Ishikawa (cell line): ENCODE results near the gene GSDMA.
A peak's percentile ranks its signal among the peaks of the same experiment; 100 is the strongest.

Experiments used
- CEBPB ChIP-seq: IDR thresholded peaks from 2 replicates; pipeline ENCODE4 v1.6.1; 2012
- CREB1 ChIP-seq: IDR thresholded peaks from 2 replicates; pipeline ENCODE4 v1.6.1; 2012; ENCODE audit warnings: low read depth
- EGR1 ChIP-seq: IDR thresholded peaks from 2 replicates; pipeline ENCODE4 v1.6.1; 2012
- EP300 ChIP-seq: IDR thresholded peaks from 2 replicates; pipeline ENCODE4 v1.6.1; 2012; ENCODE audit warnings: borderline replicate concordance
- FOXM1 ChIP-seq: IDR thresholded peaks from 2 replicates; pipeline ENCODE4 v1.6.1; 2012; ENCODE audit warnings: low read depth, borderline replicate concordance
- MAX ChIP-seq: IDR thresholded peaks from 2 replicates; pipeline ENCODE4 v1.6.1; 2012
- NFIC ChIP-seq: IDR thresholded peaks from 2 replicates; pipeline ENCODE4 v1.6.1; 2012
- RAD21 ChIP-seq: IDR thresholded peaks from 2 replicates; pipeline ENCODE4 v1.6.1; 2012; ENCODE audit warnings: low read depth
- REST ChIP-seq: IDR thresholded peaks from 2 replicates; pipeline ENCODE4 v1.6.1; 2012; ENCODE audit warnings: low read depth, mild to moderate bottlenecking
- TAF1 ChIP-seq: IDR thresholded peaks from 2 replicates; pipeline ENCODE4 v1.6.1; 2012; ENCODE audit warnings: low read depth, mild to moderate bottlenecking
- TCF12 ChIP-seq: IDR thresholded peaks from 2 replicates; pipeline ENCODE4 v1.6.1; 2012; ENCODE audit warnings: low read depth
- TEAD4 ChIP-seq: IDR thresholded peaks from 2 replicates; pipeline ENCODE4 v1.6.1; 2012
- USF1 ChIP-seq: IDR thresholded peaks from 2 replicates; pipeline ENCODE4 v1.6.1; 2012
- YY1 ChIP-seq: IDR thresholded peaks from 2 replicates; pipeline ENCODE4 v1.6.1; 2012; ENCODE audit warnings: low read depth
- ZBTB7A ChIP-seq: IDR thresholded peaks from 2 replicates; pipeline ENCODE4 v1.6.1; 2012; ENCODE audit warnings: low read depth

The GSDMA gene

DNA sequence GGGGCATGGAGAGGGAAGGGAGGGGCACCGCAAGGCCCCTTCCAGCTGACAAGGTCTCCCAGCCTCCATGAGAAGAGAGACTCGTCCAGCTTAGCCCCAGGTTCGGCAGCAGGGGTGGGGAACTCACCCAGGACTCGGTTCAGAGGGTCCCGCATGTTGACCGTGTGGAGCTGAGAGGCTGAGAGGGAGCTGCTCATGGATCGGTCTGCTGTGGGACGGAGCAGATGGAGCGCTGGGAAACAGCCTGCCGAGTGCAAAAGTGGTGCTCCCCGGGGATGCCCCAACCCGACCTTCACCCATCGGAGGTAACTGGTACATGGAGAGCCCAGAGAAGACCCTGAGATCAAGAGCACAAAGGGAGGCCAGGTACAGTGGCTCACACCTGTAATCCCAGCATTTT is 57.3 kb downstream of the GSDMA start:
- no peak for TF ChIP-seq RAD21
- no peak for TF ChIP-seq MAX
- no peak for TF ChIP-seq TAF1
- TF ChIP-seq TCF12 = no peak
- no peak for TF ChIP-seq EP300

DNA sequence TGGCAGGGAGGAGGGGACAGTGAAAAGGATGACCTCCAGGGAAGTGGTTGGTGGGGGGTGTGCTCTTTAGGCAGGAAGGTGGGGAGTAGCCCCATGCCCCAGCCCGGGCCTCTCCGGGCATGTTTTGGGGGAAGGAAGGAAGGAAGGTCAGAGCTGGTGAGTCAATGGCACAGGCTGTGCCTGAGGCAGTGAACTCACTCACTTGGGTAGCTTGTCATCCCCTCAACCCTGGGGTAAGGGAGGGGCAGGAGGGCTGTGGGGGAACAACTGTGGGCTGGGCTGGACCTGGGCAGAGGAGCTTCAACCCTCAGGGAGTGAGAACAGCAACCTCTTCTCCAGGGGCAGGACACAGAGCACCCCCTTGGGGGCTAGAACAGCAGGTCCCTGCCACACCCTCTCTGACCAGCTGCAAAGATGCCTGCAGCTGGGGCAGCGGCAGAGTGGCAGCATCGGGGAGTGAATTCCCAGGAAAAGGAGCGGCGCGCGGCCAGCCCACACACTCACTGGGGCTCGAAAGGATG is 58.7 kb downstream of the GSDMA start:
- no peak for TF ChIP-seq MAX
- no peak for TF ChIP-seq FOXM1
- TF ChIP-seq YY1 = no peak
- no peak for TF ChIP-seq NFIC

DNA sequence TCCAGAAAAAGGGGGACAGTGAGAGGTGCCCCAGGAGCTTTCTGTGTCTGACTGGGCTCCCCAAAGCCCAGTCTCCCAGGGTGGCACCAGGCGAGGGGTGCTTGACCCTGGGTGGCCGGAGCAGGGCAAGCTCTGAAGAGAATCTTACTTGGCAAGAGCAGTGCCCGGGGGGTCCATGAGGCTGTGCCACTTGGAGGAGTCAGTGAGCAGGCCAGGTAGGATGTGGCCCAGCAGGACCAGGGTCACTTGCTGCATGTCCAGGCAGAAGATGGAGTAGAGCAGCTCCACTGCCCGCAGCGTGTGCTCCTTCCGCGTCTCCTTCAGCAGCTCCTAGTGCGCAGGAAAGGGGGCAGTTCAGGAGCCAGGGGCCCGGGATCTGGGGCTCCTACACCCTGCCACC is 59.7 kb downstream of the GSDMA start:
- TF ChIP-seq EGR1 (no peak), FOXM1 (no peak), EP300 (no peak), CREB1 (no peak), CEBPB (no peak), YY1 (no peak), TAF1 (no peak), REST (no peak)

GRCh38 chr17:40022961-40023541 is 60.2 kb downstream of the GSDMA start:
- no peak for TF ChIP-seq YY1
- TF ChIP-seq EGR1 = no peak

DNA sequence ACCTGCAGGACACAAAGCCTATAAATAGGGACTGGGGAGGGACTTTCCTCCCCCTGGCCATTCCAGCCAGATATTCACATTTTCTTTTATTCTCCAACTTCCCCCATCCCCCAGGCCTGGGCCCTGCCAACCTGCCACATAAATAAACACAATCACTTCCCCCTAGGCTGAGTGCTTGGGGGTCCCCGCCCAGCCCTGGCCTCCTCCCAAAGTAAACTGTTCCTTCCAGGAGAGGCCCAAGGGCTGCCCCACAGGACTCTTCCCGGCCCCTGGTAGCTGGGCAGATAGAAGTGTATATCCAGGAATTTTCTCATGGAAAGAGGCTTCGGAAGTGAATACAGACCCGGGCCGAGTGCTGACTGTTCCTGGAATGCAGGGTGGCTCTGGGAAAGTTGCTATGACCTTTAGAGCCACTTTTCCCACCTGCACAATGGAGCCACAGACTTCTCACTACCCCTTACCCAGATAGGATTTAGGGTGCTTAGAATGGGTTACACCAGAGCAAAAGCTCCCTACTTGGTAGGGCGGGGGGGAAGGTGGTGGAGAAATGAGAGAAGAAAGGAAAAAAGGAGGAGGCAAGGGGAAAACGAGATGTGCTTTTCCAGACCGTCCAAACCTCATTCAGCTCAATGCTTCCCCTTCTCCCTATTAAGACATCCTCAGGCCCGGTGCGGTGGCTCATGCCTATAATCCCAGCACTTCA is 60.9 kb downstream of the GSDMA start:
- TF ChIP-seq EGR1 (no peak), REST (no peak), MAX (no peak), CEBPB (no peak), TCF12 (no peak), ZBTB7A (no peak), RAD21 (no peak)

DNA sequence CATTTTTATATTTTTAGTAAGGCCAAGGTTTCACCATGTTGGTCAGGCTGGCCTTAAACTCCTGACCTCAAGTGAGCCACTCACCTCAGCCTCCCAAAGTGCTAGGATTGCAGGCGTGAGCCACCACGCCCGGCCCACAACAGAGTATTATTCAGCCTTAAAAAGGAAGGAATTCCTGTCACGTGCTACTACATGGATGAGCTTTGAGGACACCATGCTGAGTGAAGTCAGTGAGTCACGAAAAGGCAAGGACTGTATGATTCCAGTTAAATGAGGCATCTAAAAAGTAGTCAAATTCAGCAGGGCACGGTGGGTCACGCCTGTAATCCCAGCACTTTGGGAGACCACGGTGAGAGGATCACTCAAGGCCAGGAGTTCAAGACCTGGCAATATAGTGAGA is 62.1 kb downstream of the GSDMA start:
- no peak for TF ChIP-seq TAF1
- no peak for TF ChIP-seq CEBPB
- TF ChIP-seq USF1 = 0 out of 2 replicates have a peak, but pooled peaks have one; percentile 48
- TF ChIP-seq TEAD4 = 0 out of 2 replicates have a peak, but pooled peaks have one; percentile 5

DNA sequence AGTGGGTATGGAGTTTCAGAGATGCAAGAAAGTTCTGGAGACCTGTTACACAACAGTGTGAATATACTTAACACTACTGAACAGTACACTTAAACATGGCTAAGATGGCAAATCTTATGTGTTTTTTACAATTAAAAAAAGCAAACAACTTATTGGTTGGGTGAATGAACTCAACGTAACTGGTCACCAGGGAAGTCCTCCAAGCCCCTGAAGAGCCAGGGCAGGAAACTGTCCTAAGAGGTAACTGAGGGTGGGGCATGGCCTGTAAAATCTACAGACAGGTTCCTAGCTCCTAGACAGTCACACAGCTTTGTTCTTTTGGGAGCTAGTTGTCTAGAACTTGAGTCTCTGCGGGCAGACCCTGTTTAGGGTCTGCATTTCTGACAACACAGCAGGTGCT is 62.8 kb downstream of the GSDMA start:
- TF ChIP-seq FOXM1 (no peak), YY1 (no peak), ZBTB7A (no peak)
